Caco-2 (cell line): ENCODE data around the gene ASB3. TPM values are rescaled to one million over a fixed set of nuclear protein-coding genes. Genes with fewer than 3 reads are reported as not detected.

Experiments
- BruUV-seq: library from RNA; stranded (reverse); fragments of 400-500 nt; replicated peaks from 2 replicates; lab custom pipeline; 2021; lab: Mats Ljungman, UMichigan
- CTCF ChIA-PET: fragments of 300-600 bp; sonication (Branson Sonifier 250); formaldehyde crosslinking; loops from one replicate; lab custom pipeline; 2022; ENCODE audit warnings: antibody characterized with exemption; lab: Charles Lee
- POLR2A ChIA-PET: fragments of 300-600 bp; sonication (Branson Sonifier 250); formaldehyde crosslinking; loops from one replicate; lab custom pipeline; 2022; ENCODE audit warnings: antibody characterized with exemption; lab: Charles Lee
- DNase-seq, 2 experiments: peaks; one replicate each; pipeline versions ENCODE4 v3.0.0 to v3.0.0-alpha.2; 2020 to 2022
- H3K27me3 ChIP-seq: replicated peaks from 2 replicates; pipeline ENCODE4 v1.6.0; 2011; ENCODE audit warnings: low read length; ENCODE audit not compliant: control insufficient read depth, insufficient read depth
- H3K36me3 ChIP-seq: 2 replicates; pipeline ENCODE4 v1.5.1; 2011; ENCODE audit warnings: low read length; ENCODE audit not compliant: control insufficient read depth, insufficient read depth
- H3K4me1 ChIP-seq: fragments of 250-450 bp; sonication (Bioruptor Pico); 2 replicates; pipeline ENCODE4 v1.5.1; 2020; ENCODE audit warnings: mild to moderate bottlenecking
- H3K4me3 ChIP-seq: 2 replicates; pipeline ENCODE4 v1.5.1; 2011; ENCODE audit warnings: low read depth, mild to moderate bottlenecking, control low read depth, low read length
- H3K9me3 ChIP-seq: fragments of 250-450 bp; sonication (Bioruptor Pico); 2 replicates; pipeline ENCODE4 v1.5.1; 2020; ENCODE audit warnings: mild to moderate bottlenecking, moderate library complexity
- H3K27ac Mint-ChIP-seq: one replicate; pipeline ENCODE4 v1.8.0; 2022; ENCODE audit warnings: mixed read lengths; ENCODE audit not compliant: unreplicated experiment
- H3K27me3 Mint-ChIP-seq: one replicate; pipeline ENCODE4 v1.8.0; 2022; ENCODE audit warnings: mixed read lengths; ENCODE audit not compliant: insufficient read depth, unreplicated experiment
- H3K36me3 Mint-ChIP-seq: one replicate; pipeline ENCODE4 v1.8.0; 2022; ENCODE audit warnings: mild to moderate bottlenecking, mixed read lengths; ENCODE audit not compliant: insufficient read depth, unreplicated experiment
- H3K4me1 Mint-ChIP-seq: one replicate; pipeline ENCODE4 v1.8.0; 2022; ENCODE audit warnings: low read depth, mixed read lengths; ENCODE audit not compliant: unreplicated experiment
- H3K4me3 Mint-ChIP-seq: one replicate; pipeline ENCODE4 v1.8.0; 2022; ENCODE audit warnings: mild to moderate bottlenecking, moderate library complexity, mixed read lengths; ENCODE audit not compliant: unreplicated experiment
- H3K9me3 Mint-ChIP-seq: one replicate; pipeline ENCODE4 v1.8.0; 2022; ENCODE audit warnings: mixed read lengths; ENCODE audit not compliant: unreplicated experiment
- CTCF ChIP-seq, 2 experiments: fragments of 200-600 bp in 1 of 2; IDR thresholded peaks; 1 replicate in 1 of 2; 2 replicates in 1 of 2; pipeline versions ENCODE4 v1.5.1 to v1.8.0; 2011 to 2022; ENCODE audit warnings: antibody characterized with exemption in 1 of 2, control low read depth in 1 of 2, inconsistent platforms in 1 of 2, low read depth in 1 of 2, low read length in 1 of 2, mild to moderate bottlenecking in 1 of 2, moderate library complexity in 1 of 2; ENCODE audit not compliant: insufficient read depth in 1 of 2, severe bottlenecking in 1 of 2, unreplicated experiment in 1 of 2
- intact Hi-C: fragments of 100-400 bp; cut with micrococcal nuclease; formaldehyde crosslinking; loops from one replicate; pipeline ENCODE4 v1.10.0; 2022; ENCODE audit not compliant: unreplicated experiment
- total RNA-seq: library from RNA; stranded (reverse); gene quantifications from 2 replicates; pipeline ENCODE4 v1.2.3, GENCODE V29; 2022

Gene ASB3
- total RNA-seq, 1 experiment from 2014 or later: 12.9 TPM

GRCh38 chr2:53629001-53629400 lies 157.8 kb downstream of the ASB3 start:
- no peaks in the 10 kb centered on the region for H3K4me1 ChIP-seq
- ChIA-PET POLR2A (no interaction called here), CTCF (no interaction called here)
- BruUV-seq: no TSS peak
- no peaks in the 10 kb centered on the region for H3K9me3 ChIP-seq
- H3K27me3 Mint-ChIP-seq: no peaks in the 10 kb centered on the region
- H3K36me3 ChIP-seq: no peaks in the 10 kb centered on the region
- no peak overlapping the region for H3K4me3 ChIP-seq
- no peak for DNase-seq
- no peaks in the 10 kb centered on the region for H3K9me3 Mint-ChIP-seq
- H3K27me3 ChIP-seq: no peaks in the 10 kb centered on the region
- H3K4me3 Mint-ChIP-seq: no peak overlapping the region
- intact Hi-C loops: no loop called here
- TF ChIP-seq CTCF (IDR thresholded peaks at IDR 0.05; ENCODE audit: insufficient read depth in 1 of 2, low read depth in 1 of 2, low read length in 1 of 2, severe bottlenecking in 1 of 2, unreplicated experiment in 1 of 2): no peak
- H3K4me1 Mint-ChIP-seq: no peaks in the 10 kb centered on the region
- H3K36me3 Mint-ChIP-seq: no peaks in the 10 kb centered on the region
- H3K27ac Mint-ChIP-seq: no peak overlapping the region

DNA sequence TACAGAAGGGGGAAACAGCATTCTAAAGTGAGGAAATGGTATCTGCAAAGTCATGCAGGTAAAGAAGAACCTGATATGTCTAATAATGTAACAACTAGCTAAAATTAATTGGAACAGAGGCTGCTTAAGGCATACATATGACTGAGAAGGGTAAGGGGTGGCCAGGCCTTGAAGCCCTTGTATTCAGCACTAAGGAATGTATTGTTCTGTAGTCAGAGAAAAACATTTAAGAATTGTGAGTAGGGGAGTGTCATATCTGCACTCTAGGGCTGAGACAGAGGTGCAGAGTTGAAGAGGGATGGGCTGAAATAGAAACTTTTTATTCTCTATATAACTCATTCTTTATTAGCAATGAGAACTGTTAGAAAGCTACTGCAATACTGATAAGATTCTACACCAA lies 164.6 kb downstream of the ASB3 start:
- no peaks in the 10 kb centered on the region for H3K27me3 Mint-ChIP-seq
- H3K36me3 ChIP-seq: no peaks in the 10 kb centered on the region
- H3K4me1 ChIP-seq: no peaks in the 10 kb centered on the region
- H3K27me3 ChIP-seq: no peaks in the 10 kb centered on the region
- no peak overlapping the region for H3K27ac Mint-ChIP-seq
- CTCF ChIA-PET: no interaction called here
- DNase-seq: no peak
- BruUV-seq: no TSS peak
- H3K4me3 Mint-ChIP-seq: no peak overlapping the region
- POLR2A ChIA-PET: no interaction called here
- H3K4me3 ChIP-seq: no peak overlapping the region
- H3K9me3 Mint-ChIP-seq: no peaks in the 10 kb centered on the region
- TF ChIP-seq CTCF (IDR thresholded peaks at IDR 0.05; ENCODE audit: insufficient read depth in 1 of 2, low read depth in 1 of 2, low read length in 1 of 2, severe bottlenecking in 1 of 2, unreplicated experiment in 1 of 2): no peak
- H3K36me3 Mint-ChIP-seq: no peaks in the 10 kb centered on the region
- intact Hi-C loops: no loop called here
- no peaks in the 10 kb centered on the region for H3K9me3 ChIP-seq
- H3K4me1 Mint-ChIP-seq: no peaks in the 10 kb centered on the region

- intact Hi-C loops: no loop called here
- POLR2A ChIA-PET: no interaction called here
Observed at GRCh38 chr2:53620981-53621380, 165.8 kb downstream of the ASB3 start.

More at GRCh38 chr2:53620981-53621380, 165.8 kb downstream of the ASB3 start:
- Mint-ChIP-seq H3K4me3 (no peak overlapping the region), H3K36me3 (no peaks in the 10 kb centered on the region), H3K27me3 (no peaks in the 10 kb centered on the region), H3K4me1 (no peaks in the 10 kb centered on the region), H3K9me3 (no peaks in the 10 kb centered on the region), H3K27ac (no peak overlapping the region)
- CTCF ChIA-PET: no interaction called here
- Histone ChIP-seq H3K36me3 (no peaks in the 10 kb centered on the region), H3K27me3 (no peaks in the 10 kb centered on the region), H3K4me3 (no peak overlapping the region), H3K4me1 (no peaks in the 10 kb centered on the region), H3K9me3 (no peaks in the 10 kb centered on the region)
- DNase-seq: no peak
- no TSS peak for BruUV-seq
- TF ChIP-seq CTCF (IDR thresholded peaks at IDR 0.05; ENCODE audit: insufficient read depth in 1 of 2, low read depth in 1 of 2, low read length in 1 of 2, severe bottlenecking in 1 of 2, unreplicated experiment in 1 of 2): no peak

Other genes with a start within 250 kb of the ASB3 start
- 3.9 and 4.6 TPM in 2 replicates for gene CHAC2, start 19.1 kb downstream of the ASB3 start, total RNA-seq
- 39.7 and 40.4 TPM in 2 replicates for gene ERLEC1, start 91 bp upstream of the ASB3 start, total RNA-seq
- 3.9 and 4.2 TPM in 2 replicates for gene GPR75, start 73.0 kb upstream of the ASB3 start, total RNA-seq
- 79.0 and 84.9 TPM in 2 replicates for gene PSME4, start 184.0 kb upstream of the ASB3 start, total RNA-seq